ENCODE measurements around the gene HGFAC.

HGFAC gene

GRCh38 chr4:3462790-3463415 lies 21.1 kb downstream of the HGFAC start, which contains the start of gene DOK7:
Gene DOK7 (plus strand): TSS chr4:3463306. CDS start chr4:3463376, 70 bp downstream.
- DNase-seq (ENCODE audit: low spot score) = no peak

GRCh38 chr4:3463556-3464348 lies 22.0 kb downstream of the HGFAC start:
- no peak for DNase-seq (ENCODE audit: low spot score)

GRCh38 chr4:3464349-3464905 lies 22.7 kb downstream of the HGFAC start:
- DNase-seq (ENCODE audit: low spot score) = no peak

GRCh38 chr4:3464911-3465697 lies 23.3 kb downstream of the HGFAC start:
- DNase-seq (ENCODE audit: low spot score) = no peak

GRCh38 chr4:3465698-3466671 lies 24.2 kb downstream of the HGFAC start:
- DNase-seq (ENCODE audit: low spot score) = no peak

GRCh38 chr4:3466691-3467600 lies 25.2 kb downstream of the HGFAC start:
- DNase-seq (ENCODE audit: low spot score) = no peak

GRCh38 chr4:3467601-3468031 lies 25.8 kb downstream of the HGFAC start:
- no peak for DNase-seq (ENCODE audit: low spot score)

GRCh38 chr4:3468154-3468553 lies 26.4 kb downstream of the HGFAC start:
- DNase-seq (ENCODE audit: low spot score) = no peak

- DNase-seq (ENCODE audit: low spot score) = no peak
Observed at GRCh38 chr4:3468804-3469203, 27.0 kb downstream of the HGFAC start.

- no peak for DNase-seq (ENCODE audit: low spot score)
Observed at GRCh38 chr4:3469386-3470243, 27.8 kb downstream of the HGFAC start.

GRCh38 chr4:3470244-3471097 lies 28.7 kb downstream of the HGFAC start:
- no peak for DNase-seq (ENCODE audit: low spot score)

GRCh38 chr4:3471098-3471760 lies 29.5 kb downstream of the HGFAC start:
- no peak for DNase-seq (ENCODE audit: low spot score)

- no peak for DNase-seq (ENCODE audit: low spot score)
Observed at GRCh38 chr4:3471886-3472285, 30.1 kb downstream of the HGFAC start.

GRCh38 chr4:3472411-3473141 lies 30.8 kb downstream of the HGFAC start:
- DNase-seq (ENCODE audit: low spot score) = no peak

- no peak for DNase-seq (ENCODE audit: low spot score)
Observed at GRCh38 chr4:3473181-3473950, 31.6 kb downstream of the HGFAC start.
